HG02571 (cell line): Measurements from ENCODE around the gene COX18.

Experiments
- ATAC-seq: cut with Tn5 transposase; IDR thresholded peaks from one replicate; pipeline ENCODE4 v1.9.1; 2021; ENCODE audit warnings: mild to moderate bottlenecking, moderate library complexity; ENCODE audit not compliant: unreplicated experiment

COX18 gene, protein sequence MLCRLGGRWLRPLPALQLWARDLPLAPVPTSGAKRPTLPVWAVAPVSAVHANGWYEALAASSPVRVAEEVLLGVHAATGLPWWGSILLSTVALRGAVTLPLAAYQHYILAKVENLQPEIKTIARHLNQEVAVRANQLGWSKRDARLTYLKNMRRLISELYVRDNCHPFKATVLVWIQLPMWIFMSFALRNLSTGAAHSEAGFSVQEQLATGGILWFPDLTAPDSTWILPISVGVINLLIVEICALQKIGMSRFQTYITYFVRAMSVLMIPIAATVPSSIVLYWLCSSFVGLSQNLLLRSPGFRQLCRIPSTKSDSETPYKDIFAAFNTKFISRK

DNA sequence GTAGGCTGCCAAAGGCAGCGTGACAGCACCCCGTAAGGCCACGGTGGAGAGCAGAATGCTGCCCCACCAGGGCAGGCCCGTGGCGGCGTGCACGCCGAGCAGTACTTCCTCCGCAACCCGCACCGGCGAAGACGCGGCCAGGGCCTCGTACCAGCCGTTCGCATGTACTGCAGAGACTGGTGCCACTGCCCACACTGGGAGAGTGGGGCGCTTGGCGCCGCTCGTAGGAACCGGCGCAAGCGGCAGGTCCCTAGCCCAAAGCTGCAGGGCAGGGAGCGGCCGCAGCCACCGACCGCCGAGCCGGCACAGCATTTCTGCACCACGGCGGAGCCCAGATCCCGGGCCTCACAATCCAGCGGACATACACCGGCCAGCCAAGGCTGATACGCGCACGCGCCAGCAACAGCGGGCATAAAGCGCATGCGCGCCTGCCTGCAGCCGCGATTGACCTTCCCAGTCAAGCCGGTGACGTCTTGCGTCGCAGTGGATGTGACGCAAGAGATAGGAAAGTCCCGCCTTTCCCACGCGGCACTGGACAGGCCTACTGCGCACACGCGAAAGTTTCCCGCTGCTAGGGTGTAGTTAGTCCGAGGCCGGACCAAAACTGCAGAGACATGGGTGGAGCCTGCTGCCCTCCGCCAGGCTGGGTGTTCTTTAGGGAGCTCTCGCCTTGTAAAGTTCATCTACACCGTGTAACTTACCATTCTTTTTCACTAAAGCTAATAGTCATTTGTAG is at the start of gene COX18:
COX18 (minus strand) TSS at position 379 of the 736 bp plus-strand sequence; CDS start at position 312, 67 bp downstream.
- peak; percentile 85 for ATAC-seq

GRCh38 chr4:73109493-73109892 is 40.0 kb upstream of the COX18 start:
- no peak for ATAC-seq

GRCh38 chr4:73104695-73105094 is 35.2 kb upstream of the COX18 start:
- no peak for ATAC-seq

- no peak for ATAC-seq
Measured at GRCh38 chr4:73103799-73104503, 34.4 kb upstream of the COX18 start.

GRCh38 chr4:73099143-73099542 is 29.6 kb upstream of the COX18 start:
- no peak for ATAC-seq

DNA sequence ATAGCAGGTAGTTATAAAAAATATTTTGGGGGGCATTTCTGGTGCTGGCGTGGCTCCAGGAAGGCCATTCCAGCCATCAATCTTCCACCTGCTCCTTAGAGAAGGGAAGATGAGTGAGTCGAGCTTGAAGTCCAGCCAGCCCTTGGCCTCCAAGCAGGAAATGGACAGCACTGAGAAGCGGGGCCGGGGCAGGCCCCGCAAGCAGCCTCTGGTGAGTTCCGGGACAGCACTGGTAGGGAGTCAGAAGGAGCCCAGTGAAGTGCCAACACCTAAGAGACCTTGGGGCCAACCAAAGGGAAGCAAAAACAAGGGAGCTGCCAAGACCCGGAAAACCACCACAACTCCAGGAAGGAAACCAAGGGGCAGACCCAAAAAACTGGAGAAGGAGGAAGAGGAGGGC is 29.2 kb upstream of the COX18 start:
- no peak for ATAC-seq

DNA sequence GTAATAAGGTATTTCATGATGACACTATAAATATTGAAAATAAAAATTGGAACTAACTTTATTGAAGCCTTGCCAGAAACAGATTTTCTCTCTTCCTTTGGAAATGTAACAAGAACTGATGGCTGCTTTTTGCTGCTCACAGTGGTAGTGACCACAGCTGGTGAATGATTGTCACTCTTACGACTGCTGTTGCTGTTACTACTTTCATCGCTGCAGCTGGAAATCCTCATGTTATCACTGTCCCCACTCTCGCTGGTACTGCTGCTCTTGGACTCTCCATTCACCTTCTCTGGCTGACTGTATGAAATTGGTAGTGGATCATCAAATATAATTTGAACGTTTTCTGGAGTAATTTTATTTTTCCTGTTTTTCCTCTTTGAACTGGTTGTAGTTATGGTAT is 28.5 kb upstream of the COX18 start:
- no peak for ATAC-seq

- no peak for ATAC-seq
Measured at GRCh38 chr4:73092868-73093267, 23.4 kb upstream of the COX18 start.

DNA sequence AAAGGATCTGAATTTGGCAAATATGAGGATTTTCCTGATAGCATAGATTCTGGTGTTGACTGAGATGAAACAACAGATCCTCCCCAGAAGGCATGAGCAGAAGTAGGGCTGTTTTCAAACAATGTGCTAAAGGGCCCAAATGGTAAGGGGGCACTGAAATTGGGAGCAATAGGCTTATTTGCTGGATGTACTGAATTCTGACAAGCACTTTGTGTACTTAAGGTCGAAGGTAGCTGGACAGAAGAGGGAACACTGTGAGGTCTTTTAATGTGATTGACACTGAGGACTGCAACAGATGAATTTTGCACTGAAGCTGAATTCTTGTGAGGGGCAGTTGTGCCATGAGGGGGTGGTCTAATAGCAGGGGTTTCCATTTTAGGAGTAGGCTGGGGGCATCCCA is 21.2 kb upstream of the COX18 start:
- ATAC-seq, result no peak

GRCh38 chr4:73087871-73088270 is 18.4 kb upstream of the COX18 start:
- no peak for ATAC-seq

DNA sequence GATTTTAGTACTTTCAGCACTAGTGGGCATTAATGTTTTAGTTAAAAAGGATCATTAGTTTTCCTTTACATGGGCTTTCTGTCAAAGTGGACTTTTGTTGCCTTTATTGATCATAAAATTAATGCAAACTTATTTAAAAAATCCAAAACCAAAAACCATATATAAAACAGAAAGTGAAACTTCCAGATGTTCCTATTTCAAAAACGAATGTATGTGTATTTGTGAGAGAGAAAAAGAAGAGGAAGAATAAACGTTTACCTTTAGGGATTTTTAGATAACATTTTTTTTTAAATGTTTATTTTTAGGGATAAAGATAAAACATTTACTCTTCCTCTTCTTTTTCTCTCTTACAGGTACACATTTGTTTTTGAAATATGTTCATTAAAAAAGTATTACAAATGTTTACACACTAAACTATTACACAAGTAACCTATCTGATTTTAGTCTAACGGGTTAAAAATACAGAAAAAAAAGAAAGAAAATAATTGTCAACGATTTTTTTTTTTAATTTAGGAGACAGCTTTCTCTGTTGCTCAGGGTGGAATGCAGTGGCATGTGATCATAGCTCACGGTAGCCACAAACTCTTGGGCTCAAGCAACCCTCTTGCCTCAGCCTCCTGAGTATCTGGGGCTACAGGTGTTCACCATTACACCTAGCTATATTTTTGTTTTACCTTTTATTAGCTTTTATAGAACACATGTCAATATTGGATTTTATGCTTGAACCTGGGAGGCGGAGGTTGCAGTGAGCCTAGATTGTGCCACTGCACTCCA is 16.8 kb upstream of the COX18 start:
- ATAC-seq, result no peak

GRCh38 chr4:73080789-73081188 is 11.3 kb upstream of the COX18 start:
- ATAC-seq, result peak; percentile 70

DNA sequence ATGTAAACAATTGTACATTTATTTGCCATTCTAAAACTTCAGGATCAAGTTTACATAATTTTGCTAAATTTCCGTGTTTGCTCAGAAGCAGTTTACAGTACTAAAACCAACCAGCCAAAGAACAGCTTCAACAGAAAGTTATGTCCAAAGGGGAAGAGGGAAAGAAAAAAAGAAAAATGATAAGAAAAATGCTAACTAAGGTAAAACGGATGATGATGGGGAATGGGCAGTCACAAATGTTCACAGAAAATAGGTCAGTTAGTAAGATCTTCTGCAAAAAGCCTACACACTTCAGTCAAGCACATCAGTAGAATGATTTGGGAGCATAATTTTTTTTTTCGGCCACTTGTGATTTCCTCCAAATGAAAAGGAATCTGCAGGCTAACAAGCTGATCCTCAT is 6.3 kb upstream of the COX18 start:
- ATAC-seq, result no peak

- peak; percentile 9 for ATAC-seq
Measured at GRCh38 chr4:73070074-73070390, 516 bp upstream of the COX18 start.

DNA sequence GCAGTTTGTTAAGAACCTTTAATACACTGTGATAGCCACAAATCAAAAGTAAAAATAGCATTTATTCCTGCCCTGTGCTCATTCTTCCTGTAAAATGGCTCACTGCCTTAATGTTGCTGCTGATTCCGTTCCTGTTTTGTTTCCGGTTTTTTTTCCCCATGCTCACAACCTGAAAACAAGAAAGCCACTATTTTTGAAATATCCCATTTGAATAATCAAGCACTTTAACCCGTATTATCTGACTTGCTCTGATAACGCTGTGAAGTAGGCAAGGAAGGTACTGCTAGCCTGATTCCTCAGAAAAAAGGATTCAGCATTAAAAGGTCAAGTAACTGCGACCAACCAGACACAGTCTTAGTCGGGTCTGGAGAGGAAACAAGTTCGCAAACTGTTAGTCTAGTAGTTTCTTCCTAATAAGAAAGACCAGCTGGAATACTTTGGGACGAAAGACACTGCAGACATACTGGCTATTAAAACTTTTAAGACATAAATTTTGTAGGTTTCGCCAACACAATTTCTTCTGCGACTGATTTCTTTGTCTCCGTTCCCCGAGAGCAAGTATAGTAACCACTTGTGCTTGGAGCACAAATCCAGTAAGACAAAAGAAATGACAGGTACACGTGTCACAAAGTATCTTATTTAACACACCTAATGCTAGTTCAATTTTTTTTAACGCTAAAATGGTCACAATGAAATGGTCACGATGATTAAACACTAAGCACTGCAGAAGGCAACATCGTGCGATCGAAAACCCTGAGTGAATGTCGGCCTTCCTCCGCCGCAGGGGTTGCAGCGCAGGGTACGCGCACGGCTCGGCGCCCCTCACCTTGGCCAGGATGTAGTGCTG is 802 bp downstream of the COX18 start:
- peak; percentile 1 for ATAC-seq

DNA sequence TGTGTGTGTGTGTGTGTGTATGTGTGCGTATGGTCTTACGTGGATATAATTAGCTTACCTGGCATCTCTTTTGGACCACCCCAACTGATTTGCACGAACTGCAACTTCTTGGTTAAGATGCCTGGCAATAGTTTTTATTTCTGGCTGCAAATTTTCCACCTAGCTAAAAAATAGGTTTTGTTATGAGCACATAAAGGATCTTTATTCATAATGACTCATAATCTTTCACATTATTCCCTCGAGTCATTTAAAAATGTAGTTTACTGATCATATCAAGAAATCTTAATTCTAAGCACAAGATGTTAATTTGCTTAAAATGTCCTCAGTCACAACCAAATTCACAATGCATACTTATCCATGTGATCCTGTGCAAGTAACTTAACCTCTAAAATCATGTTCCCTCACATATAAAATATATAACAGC is 1.5 kb downstream of the COX18 start:
- no peak for ATAC-seq

DNA sequence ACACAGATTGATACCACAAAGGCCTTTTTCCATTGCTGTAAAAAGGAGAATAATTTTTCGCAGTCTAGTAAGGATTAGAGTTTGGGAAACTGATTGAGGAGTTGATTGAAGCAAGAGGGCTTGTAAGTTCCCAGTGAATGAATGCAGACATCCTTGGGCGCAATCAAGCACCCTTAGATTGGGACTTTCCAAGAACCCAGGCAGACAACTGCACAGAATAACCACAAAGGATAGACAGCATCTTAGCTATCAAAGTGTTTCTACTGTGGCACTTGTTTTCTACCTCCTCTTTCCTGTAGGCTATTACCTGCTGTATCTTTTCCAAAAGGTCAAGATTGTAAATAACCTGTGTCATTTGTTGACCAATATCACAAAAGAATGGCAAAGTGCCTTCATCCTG is 2.6 kb downstream of the COX18 start:
- ATAC-seq, result no peak

DNA sequence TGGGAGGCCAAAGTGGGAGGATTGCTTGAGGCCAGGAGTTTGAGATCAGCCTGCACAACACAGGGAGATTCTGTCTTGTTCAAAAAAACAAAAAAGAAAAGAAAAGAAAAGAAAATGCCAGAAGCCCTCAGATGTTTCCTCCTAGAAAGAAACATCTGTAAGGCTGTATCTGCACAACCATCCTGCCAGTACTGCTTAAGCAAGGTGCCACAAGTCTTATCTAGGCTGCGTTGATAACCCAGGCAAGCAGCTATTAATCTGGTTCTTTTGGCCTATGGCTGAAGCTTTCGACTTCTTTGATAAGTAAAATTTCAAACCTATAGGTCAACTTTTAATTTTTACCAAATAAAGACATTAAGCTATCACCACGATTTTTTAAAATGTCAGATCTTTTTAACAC is 3.1 kb downstream of the COX18 start:
- ATAC-seq, result no peak

DNA sequence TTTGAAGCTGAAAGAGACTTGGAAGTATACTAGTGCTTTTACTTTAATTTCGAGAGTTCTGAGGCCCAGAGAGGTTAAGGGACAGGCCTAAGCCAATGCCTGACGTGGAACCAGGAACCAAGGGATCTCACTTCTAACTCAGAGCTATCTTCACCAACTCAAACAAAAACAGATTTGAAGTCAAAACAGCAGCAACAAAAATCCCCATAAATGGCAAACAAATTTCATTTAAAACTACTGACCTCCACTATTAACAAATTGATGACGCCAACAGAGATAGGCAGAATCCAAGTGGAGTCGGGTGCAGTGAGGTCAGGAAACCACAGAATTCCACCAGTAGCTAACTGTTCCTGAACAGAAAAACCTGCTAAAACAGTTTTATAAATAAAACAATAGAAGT is 5.0 kb downstream of the COX18 start:
- no peak for ATAC-seq

DNA sequence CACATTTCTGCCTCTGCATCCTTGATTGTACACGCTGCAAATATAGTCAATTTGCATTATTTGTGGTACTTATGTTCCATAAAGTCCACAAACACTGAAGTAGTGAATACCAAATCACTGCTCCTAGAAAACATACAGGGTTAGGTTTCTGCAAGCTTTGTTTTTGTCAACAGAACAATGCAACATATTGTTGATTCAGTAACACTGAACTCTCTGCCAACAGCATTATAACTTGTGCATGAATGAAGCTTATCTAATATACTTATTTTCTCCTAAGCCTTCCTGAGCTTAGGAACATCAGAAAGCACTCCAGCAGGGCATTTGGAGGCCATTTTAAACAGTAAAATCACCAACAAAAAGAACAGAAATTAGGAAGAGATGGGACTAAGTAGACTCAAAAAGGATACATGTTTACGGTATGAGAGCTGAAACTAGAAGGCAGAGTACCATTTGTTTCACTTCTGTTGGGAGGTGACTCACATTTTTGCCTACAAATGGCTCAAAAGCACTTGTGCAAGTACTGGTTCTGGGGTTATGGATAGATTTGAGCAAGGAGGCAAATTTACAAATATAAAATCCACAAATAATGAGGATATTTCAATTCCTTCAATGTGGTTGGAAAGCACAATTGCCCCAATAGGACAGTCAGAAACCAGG is 14.1 kb downstream of the COX18 start:
- ATAC-seq, result peak; percentile 94
